ENCODE data around the gene SCGB3A1.
A peak's percentile ranks its signal among the peaks of the same experiment; 100 is the strongest.

Gene SCGB3A1

GRCh38 chr5:180625125-180625790 lies 34.0 kb upstream of the SCGB3A1 start:
- DNase-seq (ENCODE audit: low spot score), result no peak

- DNase-seq (ENCODE audit: low spot score), result no peak
Measured at GRCh38 chr5:180624587-180624986, 33.3 kb upstream of the SCGB3A1 start.

GRCh38 chr5:180623844-180624243 lies 32.5 kb upstream of the SCGB3A1 start:
- no peak for DNase-seq (ENCODE audit: low spot score)

GRCh38 chr5:180623411-180623834 lies 32.1 kb upstream of the SCGB3A1 start:
- no peak for DNase-seq (ENCODE audit: low spot score)

GRCh38 chr5:180622910-180623309 lies 31.6 kb upstream of the SCGB3A1 start:
- DNase-seq (ENCODE audit: low spot score), result no peak

GRCh38 chr5:180621311-180621710 lies 30.0 kb upstream of the SCGB3A1 start:
- DNase-seq (ENCODE audit: low spot score), result no peak

GRCh38 chr5:180620014-180620413 lies 28.7 kb upstream of the SCGB3A1 start:
- no peak for DNase-seq (ENCODE audit: low spot score)

GRCh38 chr5:180619563-180619915 lies 28.2 kb upstream of the SCGB3A1 start:
- no peak for DNase-seq (ENCODE audit: low spot score)

GRCh38 chr5:180618829-180619562 lies 27.7 kb upstream of the SCGB3A1 start:
- peak; percentile 2 for DNase-seq (ENCODE audit: low spot score)

GRCh38 chr5:180618487-180618828 lies 27.2 kb upstream of the SCGB3A1 start:
- DNase-seq (ENCODE audit: low spot score), result no peak

- DNase-seq (ENCODE audit: low spot score), result no peak
Measured at GRCh38 chr5:180613814-180614188, 22.5 kb upstream of the SCGB3A1 start.

- no peak for DNase-seq (ENCODE audit: low spot score)
Measured at GRCh38 chr5:180613188-180613813, 22.0 kb upstream of the SCGB3A1 start.

- DNase-seq (ENCODE audit: low spot score), result no peak
Measured at GRCh38 chr5:180612683-180613082, 21.4 kb upstream of the SCGB3A1 start.

GRCh38 chr5:180611140-180611850 lies 20.0 kb upstream of the SCGB3A1 start:
- DNase-seq (ENCODE audit: low spot score), result no peak

GRCh38 chr5:180609817-180610550 lies 18.7 kb upstream of the SCGB3A1 start:
- no peak for DNase-seq (ENCODE audit: low spot score)

GRCh38 chr5:180609386-180609785 lies 18.1 kb upstream of the SCGB3A1 start:
- no peak for DNase-seq (ENCODE audit: low spot score)

- no peak for DNase-seq (ENCODE audit: low spot score)
Measured at GRCh38 chr5:180608572-180609310, 17.4 kb upstream of the SCGB3A1 start.

GRCh38 chr5:180607861-180608571 lies 16.7 kb upstream of the SCGB3A1 start:
- no peak for DNase-seq (ENCODE audit: low spot score)

GRCh38 chr5:180606215-180606785 lies 15.0 kb upstream of the SCGB3A1 start:
- no peak for DNase-seq (ENCODE audit: low spot score)

- DNase-seq (ENCODE audit: low spot score), result peak; percentile 58
Measured at GRCh38 chr5:180605554-180606214, 14.4 kb upstream of the SCGB3A1 start.

Measured in CD4-positive, alpha-beta T cell treated with Interleukin-2 at 100 ng/mL for 4 hours (primary cell).